HepG2 (cell line): ENCODE results near the gene PHB1. TPM values are rescaled to one million over a fixed set of nuclear protein-coding genes. Genes with fewer than 3 reads are reported as not detected.
A peak's percentile ranks its signal among the peaks of the same experiment; 100 is the strongest.

Experiments used
- ATAC-seq: fragments of 200-7000 bp; cut with Tn5 transposase; 3 replicates; pipeline ENCODE4 v1.9.1; 2020; ENCODE audit warnings: mild to moderate bottlenecking, moderate library complexity
- BruUV-seq: library from RNA; stranded (reverse); fragments of 400-500 nt; replicated peaks from 2 replicates; lab custom pipeline; 2021; lab: Mats Ljungman, UMichigan
- CTCF ChIA-PET: fragments of 300-600 bp; formaldehyde crosslinking; extraction: SDS; loops from one replicate; lab custom pipeline; 2021; ENCODE audit warnings: low total read pairs, inconsistent platforms, low intra/inter-chr PET ratio; lab: Yijun Ruan, JAX
- POLR2A ChIA-PET: fragments of 350-600 bp; sonication (Branson Sonifier 250); formaldehyde crosslinking; loops from one replicate; lab custom pipeline; 2020; ENCODE audit warnings: antibody characterized with exemption, inconsistent platforms; lab: Yijun Ruan, JAX
- DNase-seq: peaks from one replicate; pipeline ENCODE4 v3.0.0-alpha.2; 2015; ENCODE audit warnings: low spot score
- FAIRE-seq: peaks from 3 replicates; lab custom pipeline; 2011; peaks lifted over from hg19 to GRCh38; lab: Jason Lieb, UNC
- H2AFZ ChIP-seq: one replicate; pipeline ENCODE4 v1.6.1; 2011; ENCODE audit warnings: low read length, inconsistent platforms
- H3K27ac ChIP-seq: fragments of 300-600 bp; 3 replicates; pipeline ENCODE4 v1.8.0; 2011; ENCODE audit warnings: mixed run types, mild to moderate bottlenecking, mixed read lengths, low read length, inconsistent platforms; ENCODE audit not compliant: insufficient read depth; ENCODE audit errors: extremely low read length
- H3K27me3 ChIP-seq, 2 experiments: fragments of 200-600 bp in 1 of 2; 2 replicates in 1 of 2; 3 replicates in 1 of 2; pipeline versions ENCODE4 v1.6.0 to v1.8.0; 2011; ENCODE audit warnings: low read length in 2 of 2, mild to moderate bottlenecking in 2 of 2, moderate library complexity in 2 of 2, inconsistent platforms in 1 of 2; ENCODE audit not compliant: insufficient read depth in 2 of 2, control insufficient read depth in 1 of 2
- H3K36me3 ChIP-seq, 2 experiments: fragments of 200-600 bp in 1 of 2; replicated peaks in 1 of 2; 2 replicates in 1 of 2; 3 replicates in 1 of 2; pipeline versions ENCODE4 v1.5.1 to v1.8.0; 2011; ENCODE audit warnings: low read length in 2 of 2, inconsistent platforms in 1 of 2; ENCODE audit not compliant: insufficient read depth in 2 of 2, control insufficient read depth in 1 of 2
- H3K4me1 ChIP-seq: 2 replicates; pipeline ENCODE4 v1.5.1; 2012; ENCODE audit warnings: low read length, inconsistent platforms; ENCODE audit not compliant: insufficient read depth
- H3K4me2 ChIP-seq: 2 replicates; pipeline ENCODE4 v1.6.0; 2011; ENCODE audit warnings: low read depth, low read length, inconsistent platforms
- H3K4me3 ChIP-seq, 3 experiments: fragments of 200-600 bp in 1 of 3; sonication (generic), shearing (Covaris generic) in 1 of 3; replicated peaks in 1 of 3; 2 replicates each; pipeline ENCODE4 v1.5.1; 2011 to 2016; ENCODE audit warnings: low read length in 3 of 3, inconsistent platforms in 2 of 3, low read depth in 2 of 3, mild to moderate bottlenecking in 2 of 3, control low read depth in 1 of 3, mixed read lengths in 1 of 3; ENCODE audit not compliant: insufficient read depth in 1 of 3
- H3K79me2 ChIP-seq: one replicate; pipeline ENCODE4 v1.6.1; 2011; ENCODE audit warnings: low read length, inconsistent platforms; ENCODE audit not compliant: insufficient read depth
- H3K9ac ChIP-seq: 2 replicates; pipeline ENCODE4 v1.6.0; 2011; ENCODE audit warnings: mild to moderate bottlenecking, low read depth, low read length, inconsistent platforms; ENCODE audit not compliant: insufficient read depth
- H3K9me3 ChIP-seq: 2 replicates; pipeline ENCODE4 v1.5.1; 2012; ENCODE audit warnings: mild to moderate bottlenecking, low read length
- H4K20me1 ChIP-seq: 2 replicates; pipeline ENCODE4 v1.6.0; 2011; ENCODE audit warnings: inconsistent platforms, mild to moderate bottlenecking, low read length, moderate library complexity; ENCODE audit not compliant: insufficient read depth
- ADNP ChIP-seq: sonication (generic); formaldehyde crosslinking; IDR thresholded peaks from 2 replicates; pipeline ENCODE4 v1.4.0; 2020; ENCODE audit warnings: missing genetic modification reagents
- ATF7 ChIP-seq, 2 experiments: fragments of 450-650 bp in 1 of 2; sonication (generic) in 1 of 2; formaldehyde crosslinking in 1 of 2; IDR thresholded peaks; 2 replicates each; pipeline versions ENCODE4 v1.4.0 to v1.6.1; 2016 to 2020; ENCODE audit warnings: antibody characterized with exemption in 1 of 2, mild to moderate bottlenecking in 1 of 2, missing genetic modification reagents in 1 of 2
- CREB1 ChIP-seq, 2 experiments: fragments of 450-650 bp in 1 of 2; IDR thresholded peaks; 2 replicates each; pipeline ENCODE4 v1.6.1; 2016 to 2017; ENCODE audit warnings: control low read depth in 1 of 2, mild to moderate bottlenecking in 1 of 2, missing compliant biosample characterization in 1 of 2, missing genetic modification characterization in 1 of 2
- GFI1 ChIP-seq: sonication (generic); formaldehyde crosslinking; IDR thresholded peaks from 2 replicates; pipeline ENCODE4 v1.5.0; 2020; ENCODE audit warnings: missing genetic modification reagents, mild to moderate bottlenecking, borderline replicate concordance
- NFE2L1 ChIP-seq: sonication (generic); formaldehyde crosslinking; IDR thresholded peaks from 2 replicates; pipeline ENCODE4 v1.4.0; 2020; ENCODE audit warnings: missing genetic modification reagents, mild to moderate bottlenecking, borderline replicate concordance
- NRL ChIP-seq: sonication (generic); formaldehyde crosslinking; IDR thresholded peaks from 2 replicates; pipeline ENCODE4 v1.5.0; 2020; ENCODE audit warnings: missing genetic modification reagents, mild to moderate bottlenecking, moderate library complexity, borderline replicate concordance
- ZFP82 ChIP-seq: sonication (generic); formaldehyde crosslinking; IDR thresholded peaks from 2 replicates; pipeline ENCODE4 v1.5.1; 2020; ENCODE audit warnings: mild to moderate bottlenecking, missing genetic modification reagents, borderline replicate concordance
- ZFX ChIP-seq: sonication (generic); formaldehyde crosslinking; IDR thresholded peaks from 2 replicates; pipeline ENCODE4 v1.4.0; 2020; ENCODE audit warnings: mild to moderate bottlenecking, low read depth, missing genetic modification reagents, moderate library complexity
- ZMYM2 ChIP-seq: sonication (generic); formaldehyde crosslinking; IDR thresholded peaks from 2 replicates; pipeline ENCODE4 v1.8.0; 2022; ENCODE audit warnings: mild to moderate bottlenecking, missing genetic modification reagents
- ZMYM3 ChIP-seq: sonication (generic); formaldehyde crosslinking; IDR thresholded peaks from 2 replicates; pipeline ENCODE4 v1.5.1; 2020; ENCODE audit warnings: mild to moderate bottlenecking, missing genetic modification reagents
- ZNF292 ChIP-seq: sonication (generic); formaldehyde crosslinking; IDR thresholded peaks from 2 replicates; pipeline ENCODE4 v1.8.1; 2022; ENCODE audit warnings: mild to moderate bottlenecking, low read depth, missing genetic modification reagents, borderline replicate concordance
- ZNF629 ChIP-seq: sonication (generic); formaldehyde crosslinking; conservative IDR thresholded peaks from 2 replicates; pipeline ENCODE4 v1.5.0; 2020; ENCODE audit warnings: missing genetic modification reagents
- ZSCAN21 ChIP-seq: sonication (generic); formaldehyde crosslinking; IDR thresholded peaks from 2 replicates; pipeline ENCODE4 v1.8.0; 2022; ENCODE audit warnings: mild to moderate bottlenecking, missing genetic modification reagents, moderate library complexity, borderline replicate concordance
- WGBS: methylation state at CpG from one replicate; pipeline ENCODE4 v1.1.6; 2017; ENCODE audit warnings: low lambda C conversion rate; 5-methylcytosine and 5-hydroxymethylcytosine counted together
- in situ Hi-C: cut with HindIII; loops from 2 replicates; pipeline ENCODE4 v1.10.0; 2017; ENCODE audit warnings: low pct_unique_long_range_greater_than_20kb; ENCODE audit not compliant: extremely low pct_ligation_motif_present
- intact Hi-C: fragments of 100-400 bp; cut with micrococcal nuclease; formaldehyde crosslinking; loops from one replicate; pipeline ENCODE4 v1.10.0; 2022; ENCODE audit not compliant: unreplicated experiment
- polyA plus RNA-seq, 8 experiments: library from polyadenylated mRNA; depleted of rRNA in 3 of 8; stranded (reverse) in 7 of 8; unstranded in 1 of 8; fragments of >200 nt; fragmentation: Illumina TruSeq in 4 of 8; extraction: Trizol in 4 of 8; gene quantifications; 2 replicates each; pipeline versions ENCODE4 v1.2.1 to v1.2.3, GENCODE V29; 2011 to 2016; ENCODE audit warnings: low read depth in 4 of 8, missing spikeins in 1 of 8, mixed read lengths in 1 of 8; ENCODE audit not compliant: insufficient read depth in 1 of 8
- total RNA-seq, 5 experiments: library from RNA; depleted of rRNA; stranded (reverse); fragments of >200 nt; fragmentation: Illumina TruSeq; extraction: Trizol; gene quantifications; 2 replicates each; pipeline ENCODE4 v1.2.3, GENCODE V29; 2016; ENCODE audit warnings: low read depth in 1 of 5

PHB1 gene
- total and polyA plus RNA-seq, 2 of the 13 experiments (the other 11 are each of a cell fraction or from before 2014, with no cell fraction given): 515 to 688 TPM

DNA sequence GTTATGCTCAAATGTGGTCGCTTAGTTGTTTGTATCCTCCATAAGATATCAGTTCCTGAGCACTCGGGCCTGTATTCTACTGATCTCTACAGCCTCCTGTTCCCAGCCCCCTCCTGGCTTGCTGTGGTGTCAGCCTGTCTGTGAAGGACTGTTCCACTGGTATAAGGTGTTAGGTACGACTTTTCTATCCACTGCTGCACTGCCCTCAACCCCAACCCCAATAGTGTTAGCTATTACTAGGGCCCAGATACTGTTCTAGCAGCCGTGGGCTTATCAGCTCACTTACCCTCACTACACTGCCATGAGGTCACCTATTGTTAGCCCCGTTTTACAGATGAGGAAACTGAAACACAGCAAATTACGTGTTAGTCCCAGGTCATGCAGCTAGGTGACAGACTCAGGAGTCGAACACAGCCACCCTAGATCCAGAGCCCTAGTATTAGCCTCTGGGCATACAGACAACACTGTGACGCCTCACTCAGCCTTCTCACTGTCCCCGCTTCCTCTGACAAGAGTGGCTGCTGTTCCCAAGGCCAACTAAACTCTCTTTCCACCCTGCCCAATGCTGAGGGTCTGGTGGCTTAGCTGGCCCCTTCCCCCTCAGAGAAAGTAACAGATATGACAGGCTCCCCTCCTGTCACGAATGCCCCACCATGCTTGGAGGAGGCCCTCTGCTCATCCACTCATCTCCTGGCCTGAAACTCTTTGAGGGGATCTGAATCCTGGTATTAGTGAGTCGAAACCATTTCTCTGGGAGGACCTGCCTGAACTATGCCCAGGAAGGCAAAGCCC is 27.0 kb downstream of the PHB1 start:
- H3K27me3 ChIP-seq: no peaks in the 10 kb centered on the region
- POLR2A ChIA-PET: interaction anchor here (1.0 to 1.8 kb wide), 2 partner anchors 25 to 26 kb away, joined by 3 to 4 read pairs; no protein-coding TSS in a partner anchor
- 34% methylated on average over 11 of the region's 11 CpGs for WGBS
- H3K4me3 ChIP-seq: peak overlapping the region in 2 of 3 experiments; percentile 6 to 38; a peak in 4 of 6 replicates
- H3K9ac ChIP-seq: peak overlapping the region; percentile 17; the same call in 1 of the 2 replicates
- CTCF ChIA-PET: no interaction called here
- peaks cover 61% of the 10 kb centered on the region for H3K4me1 ChIP-seq
- H3K27ac ChIP-seq: no peak overlapping the region
- no peaks in the 10 kb centered on the region for H4K20me1 ChIP-seq
- in situ Hi-C loops: no loop called here
- no peaks in the 10 kb centered on the region for H3K79me2 ChIP-seq
- FAIRE-seq (peak; percentile 42), DNase-seq (no peak), ATAC-seq (peak; percentile 47)
- H2AFZ ChIP-seq: peak overlapping the region; percentile 55
- BruUV-seq: no TSS peak
- peak overlapping the region; percentile 69 for H3K4me2 ChIP-seq
- intact Hi-C loops: no loop called here
- H3K9me3 ChIP-seq: no peaks in the 10 kb centered on the region
- H3K36me3 ChIP-seq: no peaks in the 10 kb centered on the region
- TF ChIP-seq ZNF629: peak; percentile 90
- 0 out of 2 replicates have a peak, but pooled peaks have one; percentile 11 for TF ChIP-seq ATF7 (IDR thresholded peaks at IDR 0.05)
- no peak for TF ChIP-seq ATF7 (CRISPR knock-in tag; IDR thresholded peaks at IDR 0.05)
- 0 out of 2 replicates have a peak, but pooled peaks have one; percentile 19 for TF ChIP-seq CREB1 (IDR thresholded peaks at IDR 0.05)
- no peak for TF ChIP-seq CREB1 (CRISPR knock-in tag; IDR thresholded peaks at IDR 0.05)
- peak; percentile 64; the same call in 1 of the 2 replicates for TF ChIP-seq ZNF292 (CRISPR knock-in tag)
- TF ChIP-seq ZFP82 (CRISPR knock-in tag): no peak
- TF ChIP-seq NRL (CRISPR knock-in tag): no peak
- TF ChIP-seq ZSCAN21 (CRISPR knock-in tag): peak; percentile 18; the same call in 1 of the 2 replicates
- TF ChIP-seq ADNP (CRISPR knock-in tag): peak; percentile 20; the same call in 1 of the 2 replicates
- TF ChIP-seq NFE2L1 (CRISPR knock-in tag): no peak
- TF ChIP-seq ZFX: peak; percentile 31; the same call in 1 of the 2 replicates
- TF ChIP-seq ZMYM2 (CRISPR knock-in tag): peak; percentile 12; the same call in 1 of the 2 replicates
- TF ChIP-seq ZMYM3 (CRISPR knock-in tag): peak; percentile 40; the same call in 1 of the 2 replicates
- no peak for TF ChIP-seq GFI1 (CRISPR knock-in tag)
